Type B pancreatic cell (in vitro differentiated cells): ENCODE results near the gene GCM1. TPM values are rescaled to one million over a fixed set of nuclear protein-coding genes. Genes with fewer than 3 reads are reported as not detected.

ENCODE experiments used
- DNase-seq: peaks from one replicate; pipeline ENCODE4 v3.0.0; 2021; ENCODE audit warnings: mixed read lengths; ENCODE audit not compliant: unreplicated experiment; ENCODE audit errors: extremely low spot score
- H3K27ac Mint-ChIP-seq: 2 replicates; pipeline ENCODE4 v1.8.0; 2021; ENCODE audit warnings: mild to moderate bottlenecking, mixed read lengths
- H3K27me3 Mint-ChIP-seq: 2 replicates; pipeline ENCODE4 v1.8.0; 2021; ENCODE audit warnings: mixed read lengths
- H3K36me3 Mint-ChIP-seq: 2 replicates; pipeline ENCODE4 v1.8.0; 2021; ENCODE audit warnings: mixed read lengths
- H3K4me1 Mint-ChIP-seq: one replicate; pipeline ENCODE4 v1.8.0; 2021; ENCODE audit warnings: mixed read lengths; ENCODE audit not compliant: unreplicated experiment
- H3K4me3 Mint-ChIP-seq: 2 replicates; pipeline ENCODE4 v1.8.0; 2021; ENCODE audit warnings: mild to moderate bottlenecking, mixed read lengths
- H3K9me3 Mint-ChIP-seq: 2 replicates; pipeline ENCODE4 v1.8.0; 2021; ENCODE audit warnings: mixed read lengths
- CTCF ChIP-seq: fragments of 200-600 bp; sonication (generic); conservative IDR thresholded peaks from 2 replicates; pipeline ENCODE4 v1.5.0; 2021; ENCODE audit warnings: antibody characterized with exemption, mild to moderate bottlenecking
- total RNA-seq: library from RNA; stranded (reverse); gene quantifications from 2 replicates; pipeline ENCODE4 v1.2.1, GENCODE V29; 2021; ENCODE audit warnings: low replicate concordance

Gene GCM1
- total RNA-seq, 1 donor from 2014 or later = not detected

- Mint-ChIP-seq H3K4me3 (no peak overlapping the region), H3K36me3 (no peaks in the 10 kb centered on the region), H3K4me1 (no peaks in the 10 kb centered on the region), H3K27me3 (no peaks in the 10 kb centered on the region), H3K27ac (no peak overlapping the region), H3K9me3 (peaks cover 4% of the 10 kb centered on the region)
- peak; percentile 43 for TF ChIP-seq CTCF
- DNase-seq = no peak
These were observed 3.0 kb upstream of the GCM1 start for GRCh38 chr6:53151676-53152075.

GRCh38 chr6:53144802-53145201 is 3.8 kb downstream of the GCM1 start:
- no peak for DNase-seq
- Mint-ChIP-seq H3K4me3 (no peak overlapping the region), H3K4me1 (no peaks in the 10 kb centered on the region), H3K9me3 (peaks cover 2% of the 10 kb centered on the region), H3K27me3 (no peaks in the 10 kb centered on the region), H3K27ac (no peak overlapping the region), H3K36me3 (no peaks in the 10 kb centered on the region)
- no peak for TF ChIP-seq CTCF

- no peaks in the 10 kb centered on the region for H3K36me3 Mint-ChIP-seq
These were observed 4.9 kb downstream of the GCM1 start for GRCh38 chr6:53143710-53144109.

GRCh38 chr6:53142810-53143209 is 5.8 kb downstream of the GCM1 start:
- Mint-ChIP-seq H3K27me3 (no peaks in the 10 kb centered on the region), H3K36me3 (no peaks in the 10 kb centered on the region), H3K9me3 (no peaks in the 10 kb centered on the region), H3K27ac (no peak overlapping the region), H3K4me3 (no peak overlapping the region), H3K4me1 (no peaks in the 10 kb centered on the region)
- no peak for DNase-seq
- no peak for TF ChIP-seq CTCF

More at GRCh38 chr6:53143710-53144109, 4.9 kb downstream of the GCM1 start:
- Mint-ChIP-seq H3K9me3 (no peaks in the 10 kb centered on the region), H3K4me1 (no peaks in the 10 kb centered on the region), H3K4me3 (no peak overlapping the region), H3K27me3 (no peaks in the 10 kb centered on the region), H3K27ac (no peak overlapping the region)
- no peak for TF ChIP-seq CTCF
- no peak for DNase-seq

DNA sequence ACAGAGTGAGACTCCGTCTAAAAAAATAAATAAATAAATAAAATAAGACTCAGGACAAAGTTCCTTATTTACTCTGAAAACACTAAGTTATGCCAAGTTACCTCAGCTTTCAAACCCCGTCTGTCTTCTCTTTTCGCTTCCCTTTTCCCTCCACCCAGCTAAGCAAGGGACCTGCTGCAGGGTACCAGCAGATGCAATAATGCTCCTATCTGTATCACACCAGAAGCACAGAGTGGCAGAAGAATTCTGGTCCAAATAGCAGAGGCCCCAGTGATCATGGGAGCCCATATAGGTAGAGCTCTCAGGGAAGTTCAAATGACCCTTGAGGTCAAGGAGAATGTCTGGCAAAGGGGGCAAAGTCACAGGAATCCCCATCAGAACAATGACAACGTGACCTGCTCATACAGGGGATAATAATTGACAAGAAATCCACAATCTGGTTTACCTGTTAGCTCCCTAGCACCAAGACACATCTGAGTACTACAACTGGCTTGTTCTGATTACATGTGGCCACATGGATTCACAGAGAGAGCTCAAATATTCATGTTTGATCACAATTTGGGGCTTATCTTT is 8.7 kb downstream of the GCM1 start:
- no peak for DNase-seq
- Mint-ChIP-seq H3K27ac (no peak overlapping the region), H3K4me1 (no peaks in the 10 kb centered on the region), H3K4me3 (no peak overlapping the region), H3K36me3 (no peaks in the 10 kb centered on the region), H3K27me3 (no peaks in the 10 kb centered on the region), H3K9me3 (no peaks in the 10 kb centered on the region)
- TF ChIP-seq CTCF = no peak
